Uterus (tissue), 4 donors: ENCODE results near the gene JAM3. TPM values are rescaled to one million over a fixed set of nuclear protein-coding genes. Genes with fewer than 3 reads are reported as not detected.

ENCODE experiments used
- DNase-seq, 2 donors: peaks; one replicate each; pipeline ENCODE4 v3.0.0-alpha.2; 2019 to 2020
- H3K27ac ChIP-seq, 2 donors: fragments of 200-600 bp; sonication (generic); 1 replicate in 1 of 2; 2 replicates in 1 of 2; pipeline ENCODE4 v1.5.1; 2016 to 2018
- H3K27me3 ChIP-seq, 2 donors: fragments of 200-600 bp; sonication (generic); one replicate each; pipeline ENCODE4 v1.5.1; 2018 to 2019; ENCODE audit warnings: control low read depth in 1 of 2
- H3K36me3 ChIP-seq, 2 donors: fragments of 200-600 bp; sonication (generic); one replicate each; pipeline ENCODE4 v1.5.1; 2019; ENCODE audit warnings: control low read depth in 1 of 2
- H3K4me1 ChIP-seq, 2 donors: fragments of 200-600 bp; sonication (generic); one replicate each; pipeline ENCODE4 v1.5.1; 2018 to 2019; ENCODE audit warnings: control low read depth in 1 of 2
- H3K4me3 ChIP-seq, 2 donors: fragments of 200-600 bp; sonication (generic); 1 replicate in 1 of 2; 2 replicates in 1 of 2; pipeline ENCODE4 v1.5.1; 2018 to 2019; ENCODE audit warnings: mild to moderate bottlenecking in 1 of 2
- H3K9me3 ChIP-seq, 2 donors: fragments of 200-600 bp; sonication (generic); one replicate each; pipeline ENCODE4 v1.5.1; 2019; ENCODE audit warnings: control low read depth in 1 of 2
- CTCF ChIP-seq, 4 experiments: fragments of 200-600 bp in 2 of 4; fragments of 450-650 bp in 2 of 4; sonication (generic) in 2 of 4; IDR thresholded peaks; one replicate each; pipeline ENCODE4 v1.5.1; 2016 to 2019; ENCODE audit warnings: antibody characterized with exemption in 4 of 4, mild to moderate bottlenecking in 2 of 4, moderate library complexity in 1 of 4
- POLR2A ChIP-seq, 2 donors: fragments of 450-650 bp; IDR thresholded peaks; one replicate each; pipeline ENCODE4 v1.6.1; 2016; ENCODE audit warnings: antibody characterized with exemption in 2 of 2, mild to moderate bottlenecking in 1 of 2, moderate library complexity in 1 of 2
- intact Hi-C: fragments of 100-400 bp; cut with DNase I; formaldehyde crosslinking; loops from one replicate; pipeline ENCODE4 v1.15.1; 2023; ENCODE audit warnings: low total_unique reads
- total RNA-seq, 4 donors: library from RNA; depleted of rRNA in 3 of 4; stranded (reverse); fragments of >200 nt in 3 of 4; gene quantifications; one replicate each; pipeline versions ENCODE4 v1.1.0 to v1.2.4, GENCODE V29; 2014 to 2023
- donor health status: DM: yes; HTN: yes; CAD: no.

Gene JAM3
- total RNA-seq, 4 donors from 2014 or later, result 51.7 to 86.7 (median 68.1) TPM

GRCh38 chr11:134155946-134156865 lies 87.3 kb downstream of the JAM3 start:
- H3K27ac ChIP-seq, result no peak overlapping the region
- no peaks in the 10 kb centered on the region for H3K9me3 ChIP-seq
- intact Hi-C loops, result no loop called here
- no peaks in the 10 kb centered on the region for H3K36me3 ChIP-seq
- DNase-seq, result no peak
- no peaks in the 10 kb centered on the region for H3K27me3 ChIP-seq
- H3K4me1 ChIP-seq, result no peaks in the 10 kb centered on the region
- H3K4me3 ChIP-seq, result no peak overlapping the region
- TF ChIP-seq POLR2A (IDR thresholded peaks at IDR 0.05) (no peak), CTCF (IDR thresholded peaks at IDR 0.05) (no peak)

- no peak for DNase-seq
- TF ChIP-seq POLR2A (IDR thresholded peaks at IDR 0.05) (no peak), CTCF (IDR thresholded peaks at IDR 0.05) (no peak)
- no peaks in the 10 kb centered on the region for H3K9me3 ChIP-seq
- no peak overlapping the region for H3K27ac ChIP-seq
- no peaks in the 10 kb centered on the region for H3K27me3 ChIP-seq
- no peaks in the 10 kb centered on the region for H3K36me3 ChIP-seq
- no peaks in the 10 kb centered on the region for H3K4me1 ChIP-seq
- intact Hi-C loops, result no loop called here
- H3K4me3 ChIP-seq, result no peak overlapping the region
Observed at GRCh38 chr11:134157451-134157850, 88.6 kb downstream of the JAM3 start.

DNA sequence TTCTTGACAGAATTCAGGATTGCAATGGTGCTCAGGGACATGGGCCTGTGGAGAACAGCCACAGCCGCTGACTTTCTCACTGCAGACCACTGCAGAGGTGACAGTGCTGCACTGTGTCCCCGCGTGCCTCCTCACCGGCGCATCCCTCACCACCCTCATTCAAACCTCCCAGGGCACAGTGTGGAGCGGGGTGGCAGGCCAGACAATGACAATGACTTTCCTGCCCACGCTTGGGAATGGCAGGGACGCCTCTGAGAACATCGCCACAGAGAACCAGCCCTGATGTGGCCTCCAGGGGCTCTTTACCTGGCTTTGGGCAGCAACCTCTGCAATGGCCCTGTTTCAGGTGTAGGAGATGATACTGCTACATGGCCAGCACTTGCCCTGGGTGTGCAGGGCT lies 89.2 kb downstream of the JAM3 start:
- intact Hi-C loops, result no loop called here
- H3K4me3 ChIP-seq, result no peak overlapping the region
- no peaks in the 10 kb centered on the region for H3K36me3 ChIP-seq
- no peak for DNase-seq
- no peaks in the 10 kb centered on the region for H3K4me1 ChIP-seq
- no peaks in the 10 kb centered on the region for H3K9me3 ChIP-seq
- no peaks in the 10 kb centered on the region for H3K27me3 ChIP-seq
- no peak for TF ChIP-seq CTCF (IDR thresholded peaks at IDR 0.05)
- TF ChIP-seq POLR2A (IDR thresholded peaks at IDR 0.05), result no peak
- H3K27ac ChIP-seq, result no peak overlapping the region

DNA sequence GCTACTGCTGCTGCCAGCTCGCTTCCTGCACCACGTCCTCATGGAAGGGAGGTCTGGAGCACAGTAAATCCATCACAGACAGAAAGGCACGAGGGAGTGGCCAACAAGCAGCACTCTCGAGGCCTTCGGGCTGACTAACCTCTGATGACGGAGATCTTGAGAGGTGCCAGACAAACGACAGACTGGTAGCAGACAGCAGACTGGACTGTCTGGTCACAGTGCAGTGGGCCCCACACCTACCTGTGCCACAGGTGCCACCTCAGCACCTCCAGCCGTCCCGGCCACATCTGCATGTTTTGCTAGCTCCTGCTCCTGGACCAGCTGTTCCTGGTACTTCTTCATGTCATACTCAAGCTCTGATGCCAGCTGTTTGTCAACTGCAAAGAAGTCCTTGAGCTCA lies 90.8 kb downstream of the JAM3 start:
- TF ChIP-seq CTCF (IDR thresholded peaks at IDR 0.05), result no peak
- Histone ChIP-seq H3K4me1 (no peaks in the 10 kb centered on the region), H3K36me3 (no peaks in the 10 kb centered on the region)

GRCh38 chr11:134164490-134165370 lies 95.9 kb downstream of the JAM3 start:
- Histone ChIP-seq H3K27me3 (no peaks in the 10 kb centered on the region), H3K9me3 (no peaks in the 10 kb centered on the region), H3K36me3 (no peaks in the 10 kb centered on the region), H3K4me1 (no peaks in the 10 kb centered on the region), H3K4me3 (no peak overlapping the region), H3K27ac (no peak overlapping the region)
- intact Hi-C loops, result no loop called here
- DNase-seq, result no peak
- TF ChIP-seq CTCF (IDR thresholded peaks at IDR 0.05) (no peak), POLR2A (IDR thresholded peaks at IDR 0.05) (no peak)

More for the DNA sequence above, 90.8 kb downstream of the JAM3 start:
- H3K27ac ChIP-seq, result no peak overlapping the region
- H3K4me3 ChIP-seq, result no peak overlapping the region
- no peaks in the 10 kb centered on the region for H3K9me3 ChIP-seq
- no peaks in the 10 kb centered on the region for H3K27me3 ChIP-seq
- intact Hi-C loops, result no loop called here
- no peak for DNase-seq
